ENCODE results near the gene PRAC1.

GRCh38 chr17:48729335-48730239 is 7.3 kb upstream of the PRAC1 start:
- TF ChIP-seq CTCF (IDR thresholded peaks at IDR 0.05): no peak
- no peak for TF ChIP-seq POLR2A (IDR thresholded peaks at IDR 0.05)

All from adrenal gland (tissue), 5 donors.